Activated T-helper 17 cell treated with anti-CD3 and anti-CD28 coated beads, Interleukin-2, amount 50 U/mL, for 72 hours (primary cell): ENCODE measurements around the gene EYA2. TPM values are rescaled to one million over a fixed set of nuclear protein-coding genes. Genes with fewer than 3 reads are reported as not detected.

Experiments used
- ATAC-seq: fragments of 150-1000 bp; cut with Tn5 transposase; replicated peaks from 2 replicates; pipeline ENCODE4 v1.10.0; 2021; ENCODE audit warnings: mild to moderate bottlenecking, moderate library complexity
- H3K27ac Mint-ChIP-seq: one replicate; pipeline ENCODE4 v1.8.0; 2022; ENCODE audit warnings: mixed read lengths
- H3K27me3 Mint-ChIP-seq: one replicate; pipeline ENCODE4 v1.8.0; 2022; ENCODE audit warnings: mixed read lengths
- H3K36me3 Mint-ChIP-seq: one replicate; pipeline ENCODE4 v1.8.0; 2022; ENCODE audit warnings: low read depth, mild to moderate bottlenecking, mixed read lengths
- H3K4me1 Mint-ChIP-seq: one replicate; pipeline ENCODE4 v1.8.0; 2022; ENCODE audit warnings: mixed read lengths
- H3K4me3 Mint-ChIP-seq: one replicate; pipeline ENCODE4 v1.8.0; 2022; ENCODE audit warnings: mild to moderate bottlenecking, mixed read lengths
- H3K9me3 Mint-ChIP-seq: one replicate; pipeline ENCODE4 v1.8.0; 2022; ENCODE audit warnings: mixed read lengths
- total RNA-seq, 2 donors: library from RNA; stranded (reverse); gene quantifications; one replicate each; pipeline ENCODE4 v1.2.3, GENCODE V29; 2022

EYA2 gene
- total RNA-seq, 2 donors from 2014 or later: 0.16 TPM; not detected in 1

DNA sequence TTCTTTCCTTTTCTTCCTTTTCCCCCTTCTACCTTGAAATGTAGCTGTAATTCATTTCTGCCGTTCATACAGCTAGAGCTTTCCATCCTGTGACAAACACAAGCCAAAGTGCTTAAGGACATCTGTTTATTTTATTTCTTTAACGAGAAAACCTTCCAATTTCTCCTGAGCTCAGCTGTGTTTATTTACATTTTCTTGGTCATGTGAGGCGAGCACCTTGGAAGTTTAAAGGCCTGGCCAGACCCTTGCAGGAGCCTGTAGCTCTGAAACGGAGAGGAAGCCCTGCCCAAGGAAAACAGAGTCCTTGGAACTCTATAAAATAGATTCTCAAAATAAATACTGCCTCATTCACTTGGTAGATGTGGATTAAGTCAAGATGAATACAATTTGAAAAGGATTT lies 223.1 kb downstream of the EYA2 start:
- Mint-ChIP-seq H3K4me1 (no peaks in the 10 kb centered on the region), H3K27me3 (peaks cover 33% of the 10 kb centered on the region), H3K27ac (no peak overlapping the region), H3K36me3 (no peaks in the 10 kb centered on the region), H3K4me3 (no peak overlapping the region), H3K9me3 (no peaks in the 10 kb centered on the region)
- no peak for ATAC-seq

DNA sequence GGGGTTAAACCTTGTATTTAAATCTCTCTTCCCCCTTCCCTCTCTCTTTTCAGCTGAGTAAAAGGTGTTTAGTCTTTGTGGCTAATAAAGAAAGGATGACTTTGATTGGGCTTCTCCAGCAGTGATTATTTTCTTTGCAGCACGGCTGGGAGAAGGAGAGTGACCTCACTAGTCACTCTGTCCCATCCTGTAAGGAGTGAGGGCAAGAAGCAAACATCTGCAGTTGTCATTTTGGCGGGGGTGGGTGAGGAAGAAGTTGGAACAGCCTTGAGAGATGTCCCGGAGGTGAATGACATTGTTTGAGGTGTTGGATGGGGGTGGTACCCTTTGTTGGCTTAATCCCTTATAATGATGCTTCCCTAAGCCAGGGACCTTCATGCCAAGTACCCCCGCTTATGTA lies 223.6 kb downstream of the EYA2 start:
- no peaks in the 10 kb centered on the region for H3K9me3 Mint-ChIP-seq
- H3K27me3 Mint-ChIP-seq: peaks cover 33% of the 10 kb centered on the region
- no peak for ATAC-seq
- H3K36me3 Mint-ChIP-seq: no peaks in the 10 kb centered on the region
- no peak overlapping the region for H3K27ac Mint-ChIP-seq
- H3K4me3 Mint-ChIP-seq: no peak overlapping the region
- H3K4me1 Mint-ChIP-seq: no peaks in the 10 kb centered on the region

DNA sequence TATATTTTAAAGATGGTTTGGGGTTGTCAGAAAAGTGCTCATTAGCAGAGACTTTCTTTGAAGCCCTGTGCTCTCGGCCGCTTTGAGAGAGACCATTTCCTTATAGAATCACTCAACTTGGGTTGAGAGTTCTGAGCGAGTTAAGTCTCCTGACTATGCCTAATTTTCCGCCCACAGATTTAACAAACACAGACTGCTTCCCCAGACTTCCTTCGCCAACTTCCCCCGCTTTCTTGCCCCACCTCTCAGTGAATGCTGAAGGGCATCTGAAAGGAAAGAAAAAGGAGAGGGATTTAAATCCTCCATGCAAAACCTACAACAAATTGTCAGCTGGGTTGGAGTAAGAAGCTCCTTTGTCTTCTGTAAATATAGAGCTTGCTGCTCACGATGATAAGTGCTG lies 224.0 kb downstream of the EYA2 start:
- Mint-ChIP-seq H3K27me3 (peaks cover 33% of the 10 kb centered on the region), H3K4me3 (no peak overlapping the region), H3K36me3 (no peaks in the 10 kb centered on the region), H3K4me1 (no peaks in the 10 kb centered on the region), H3K9me3 (no peaks in the 10 kb centered on the region), H3K27ac (no peak overlapping the region)
- no peak for ATAC-seq

DNA sequence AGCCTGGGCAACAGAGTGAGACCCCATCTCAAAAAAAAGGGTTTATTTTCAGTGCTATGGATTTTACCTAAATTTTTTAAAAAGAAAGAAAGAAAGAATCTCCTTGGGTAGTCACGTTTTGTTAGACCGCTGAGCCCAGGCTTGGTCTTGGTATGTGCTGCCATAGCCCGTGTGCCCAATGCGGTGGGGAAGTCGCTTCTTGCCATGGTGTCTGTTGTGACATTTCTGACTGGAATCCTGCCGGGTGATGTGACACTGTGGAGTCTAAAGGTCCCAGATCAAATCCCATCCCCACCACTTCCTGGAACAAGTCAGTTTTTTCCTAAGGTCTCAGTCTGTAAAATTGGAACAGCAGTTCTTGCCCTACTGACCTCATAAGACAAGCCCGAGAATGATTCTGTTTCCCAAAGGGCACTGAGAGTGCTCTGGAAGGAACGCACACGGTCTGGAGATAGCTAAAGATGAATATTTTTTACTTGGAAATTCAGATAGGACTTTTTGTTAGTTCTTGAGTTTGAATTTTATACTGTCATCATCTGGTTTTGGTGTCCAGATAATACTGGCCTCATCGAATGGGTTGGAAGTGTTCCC lies 225.8 kb downstream of the EYA2 start:
- no peaks in the 10 kb centered on the region for H3K36me3 Mint-ChIP-seq
- H3K4me3 Mint-ChIP-seq: no peak overlapping the region
- ATAC-seq: no peak
- no peaks in the 10 kb centered on the region for H3K9me3 Mint-ChIP-seq
- H3K27me3 Mint-ChIP-seq: peaks cover 31% of the 10 kb centered on the region
- no peak overlapping the region for H3K27ac Mint-ChIP-seq
- H3K4me1 Mint-ChIP-seq: no peaks in the 10 kb centered on the region

DNA sequence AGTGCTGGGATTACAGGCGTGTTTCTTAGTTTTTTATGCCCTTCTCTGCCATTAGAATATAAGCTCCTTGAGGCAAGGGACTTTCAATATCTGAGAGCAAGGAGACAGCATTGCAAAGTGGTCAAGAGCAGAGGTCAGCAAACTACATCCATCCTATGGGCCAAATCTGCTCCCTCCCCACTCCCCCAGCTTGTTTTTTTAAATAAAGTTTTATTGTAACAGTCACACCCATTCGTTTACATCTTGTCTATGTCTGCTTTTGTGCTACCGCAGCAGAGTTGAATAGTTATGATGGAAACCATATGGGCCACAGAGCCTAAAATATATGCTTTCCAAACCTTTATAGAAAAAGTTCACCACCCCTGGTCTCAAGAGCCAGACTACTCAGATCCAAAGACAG lies 227.9 kb downstream of the EYA2 start:
- H3K9me3 Mint-ChIP-seq: no peaks in the 10 kb centered on the region
- peaks cover 29% of the 10 kb centered on the region for H3K27me3 Mint-ChIP-seq
- H3K4me3 Mint-ChIP-seq: no peak overlapping the region
- no peaks in the 10 kb centered on the region for H3K36me3 Mint-ChIP-seq
- ATAC-seq: no peak
- H3K27ac Mint-ChIP-seq: no peak overlapping the region
- no peaks in the 10 kb centered on the region for H3K4me1 Mint-ChIP-seq

DNA sequence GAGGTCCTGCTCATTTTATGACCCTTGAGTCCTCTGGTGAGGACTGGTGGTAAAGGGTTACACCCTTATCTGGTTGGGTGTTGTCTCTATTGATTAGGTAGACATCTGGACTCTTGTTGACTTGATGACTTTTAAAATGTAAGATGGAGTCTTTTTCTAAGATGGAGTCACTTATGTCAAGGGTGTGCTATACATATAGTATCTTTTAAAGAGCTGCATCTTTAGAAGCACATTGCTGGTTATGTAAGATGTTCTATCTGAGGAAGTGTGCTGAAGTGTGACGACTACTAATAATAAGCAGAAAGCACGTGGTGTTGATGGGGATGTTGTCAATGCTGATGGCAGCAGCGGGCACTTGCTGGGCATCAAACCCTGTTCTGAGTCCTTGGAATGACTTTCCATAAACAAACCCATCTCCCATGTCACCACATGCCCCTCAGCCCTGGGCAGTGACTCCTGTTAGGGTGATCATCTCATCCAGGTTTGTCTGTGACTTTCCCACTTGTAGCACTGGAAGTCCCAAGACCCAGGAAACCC lies 229.6 kb downstream of the EYA2 start:
- H3K9me3 Mint-ChIP-seq: no peaks in the 10 kb centered on the region
- no peak overlapping the region for H3K27ac Mint-ChIP-seq
- no peak overlapping the region for H3K4me3 Mint-ChIP-seq
- ATAC-seq: no peak
- no peaks in the 10 kb centered on the region for H3K4me1 Mint-ChIP-seq
- peaks cover 28% of the 10 kb centered on the region for H3K27me3 Mint-ChIP-seq
- H3K36me3 Mint-ChIP-seq: no peaks in the 10 kb centered on the region

DNA sequence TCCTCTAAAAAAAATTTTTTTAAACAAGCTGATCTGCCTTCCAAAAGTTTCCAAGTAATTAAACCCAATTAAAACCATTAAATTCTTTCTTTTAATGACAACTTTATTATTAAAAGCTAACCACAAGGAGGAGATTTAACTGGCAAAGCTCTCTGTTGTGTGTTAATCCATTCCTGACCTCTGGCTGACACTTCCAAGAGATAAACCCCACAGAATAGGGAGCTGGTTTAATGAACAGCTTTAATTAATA lies 230.8 kb downstream of the EYA2 start:
- no peak overlapping the region for H3K27ac Mint-ChIP-seq
- H3K4me1 Mint-ChIP-seq: no peaks in the 10 kb centered on the region
- peaks cover 26% of the 10 kb centered on the region for H3K27me3 Mint-ChIP-seq
- no peaks in the 10 kb centered on the region for H3K9me3 Mint-ChIP-seq
- no peak for ATAC-seq
- no peak overlapping the region for H3K4me3 Mint-ChIP-seq
- no peaks in the 10 kb centered on the region for H3K36me3 Mint-ChIP-seq

DNA sequence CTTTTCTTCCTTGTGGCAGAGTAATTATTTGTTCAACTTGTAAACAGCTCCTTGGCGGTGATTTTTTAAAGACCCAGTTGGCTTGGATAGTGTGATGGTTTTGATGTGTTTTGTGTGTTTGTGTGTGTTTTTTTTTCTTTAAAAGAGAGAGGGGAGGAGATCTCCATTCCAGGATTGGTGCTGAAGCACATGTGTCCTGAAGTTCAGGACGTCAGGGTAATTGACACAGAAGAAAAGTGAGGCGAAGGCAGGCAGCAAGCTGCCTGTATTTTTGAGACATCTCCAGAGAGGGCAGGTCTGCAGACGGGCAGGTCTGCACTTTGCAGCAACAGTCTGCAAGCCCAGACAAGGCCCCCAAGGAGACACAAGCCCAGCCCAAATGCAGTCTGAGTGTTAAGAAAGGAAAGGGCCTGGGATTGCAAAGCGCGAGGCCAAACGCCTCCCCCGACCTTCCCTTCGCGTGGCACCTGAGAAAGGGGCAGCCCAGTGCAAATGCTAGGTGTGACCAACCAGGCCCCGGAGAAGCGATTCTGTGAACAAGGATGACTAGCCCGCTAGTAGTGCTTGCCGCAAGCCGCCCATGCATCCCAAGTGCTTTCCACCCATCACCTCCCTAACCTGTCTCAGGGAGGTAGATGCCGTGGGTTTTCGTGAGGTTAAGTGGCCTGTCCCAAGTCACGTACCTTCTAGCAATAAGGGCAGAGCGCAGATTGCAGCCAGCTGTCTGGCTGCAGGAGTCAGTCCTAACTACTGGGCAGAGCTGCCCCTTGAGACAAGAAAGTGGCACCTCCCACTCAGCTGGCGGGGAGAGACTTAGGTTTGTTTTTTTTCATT lies 231.3 kb downstream of the EYA2 start:
- no peak for ATAC-seq

DNA sequence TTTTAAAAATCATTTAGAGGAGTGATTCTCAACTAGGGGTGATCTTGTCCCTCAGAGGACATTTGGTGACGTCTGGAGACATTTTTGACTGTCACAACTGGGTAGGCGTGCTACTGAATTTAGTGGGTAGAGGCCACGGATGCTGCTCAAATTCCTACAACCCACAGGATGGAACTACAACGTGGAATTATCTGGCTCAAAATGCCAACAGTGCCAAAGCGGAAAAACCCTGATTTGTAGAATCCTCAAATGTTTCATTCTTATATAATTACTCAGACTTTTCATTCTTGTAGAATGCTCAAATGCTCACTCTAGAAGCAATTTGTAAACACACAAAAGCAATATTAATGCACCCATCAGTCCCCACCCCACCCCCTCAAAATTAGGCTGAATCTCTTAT lies 232.1 kb downstream of the EYA2 start:
- no peaks in the 10 kb centered on the region for H3K9me3 Mint-ChIP-seq
- H3K4me3 Mint-ChIP-seq: no peak overlapping the region
- H3K27me3 Mint-ChIP-seq: peaks cover 26% of the 10 kb centered on the region
- no peaks in the 10 kb centered on the region for H3K4me1 Mint-ChIP-seq
- H3K27ac Mint-ChIP-seq: no peak overlapping the region
- no peaks in the 10 kb centered on the region for H3K36me3 Mint-ChIP-seq
- ATAC-seq: no peak

More for the DNA sequence above, 231.3 kb downstream of the EYA2 start:
- Mint-ChIP-seq H3K27me3 (peaks cover 28% of the 10 kb centered on the region), H3K27ac (no peak overlapping the region), H3K4me1 (no peaks in the 10 kb centered on the region), H3K36me3 (no peaks in the 10 kb centered on the region), H3K9me3 (no peaks in the 10 kb centered on the region), H3K4me3 (no peak overlapping the region)

DNA sequence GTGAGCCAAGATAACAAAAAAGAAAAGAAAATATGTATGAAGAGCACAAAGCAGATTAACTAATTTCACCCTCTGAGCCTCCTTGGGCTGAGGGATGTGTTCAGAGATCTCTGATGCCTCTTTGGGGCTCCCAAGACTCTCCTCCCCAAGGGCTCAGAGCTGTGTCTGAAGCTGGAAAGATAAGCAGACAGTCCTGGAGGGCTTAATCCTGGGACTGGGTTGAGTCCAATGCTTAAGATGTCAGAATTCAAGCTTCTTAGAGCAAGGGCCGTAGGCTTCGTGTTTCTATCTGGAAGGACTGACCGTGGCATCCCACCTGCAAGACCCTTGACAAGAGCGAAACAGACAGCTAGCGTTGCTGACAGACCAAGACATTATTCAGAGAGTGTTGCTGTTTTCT lies 232.9 kb downstream of the EYA2 start:
- Mint-ChIP-seq H3K4me1 (no peaks in the 10 kb centered on the region), H3K27ac (no peak overlapping the region), H3K4me3 (no peak overlapping the region), H3K36me3 (no peaks in the 10 kb centered on the region), H3K27me3 (peaks cover 26% of the 10 kb centered on the region), H3K9me3 (no peaks in the 10 kb centered on the region)
- ATAC-seq: no peak

DNA sequence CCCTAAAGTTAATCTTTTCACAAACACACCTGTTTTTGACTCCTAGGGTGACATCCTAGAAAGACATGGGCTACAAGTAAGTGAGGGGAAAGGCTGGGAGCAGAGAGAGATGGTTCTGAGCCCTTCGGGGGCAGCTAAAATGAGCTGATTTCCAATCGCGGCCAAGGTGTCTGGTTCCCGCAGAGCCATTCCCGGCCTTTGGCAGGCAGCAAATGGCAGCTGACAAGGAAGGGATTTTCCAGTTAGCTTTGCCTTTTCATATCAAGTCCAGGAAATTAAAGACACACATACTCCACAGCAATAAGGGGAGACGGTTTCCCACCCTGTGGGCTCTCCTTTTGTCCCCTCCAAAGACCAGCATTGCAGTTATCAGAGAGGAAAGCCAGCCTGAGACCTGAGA lies 233.4 kb downstream of the EYA2 start:
- Mint-ChIP-seq H3K36me3 (no peaks in the 10 kb centered on the region), H3K4me3 (no peak overlapping the region), H3K27ac (no peak overlapping the region), H3K27me3 (peaks cover 26% of the 10 kb centered on the region), H3K9me3 (no peaks in the 10 kb centered on the region), H3K4me1 (no peaks in the 10 kb centered on the region)
- no peak for ATAC-seq

DNA sequence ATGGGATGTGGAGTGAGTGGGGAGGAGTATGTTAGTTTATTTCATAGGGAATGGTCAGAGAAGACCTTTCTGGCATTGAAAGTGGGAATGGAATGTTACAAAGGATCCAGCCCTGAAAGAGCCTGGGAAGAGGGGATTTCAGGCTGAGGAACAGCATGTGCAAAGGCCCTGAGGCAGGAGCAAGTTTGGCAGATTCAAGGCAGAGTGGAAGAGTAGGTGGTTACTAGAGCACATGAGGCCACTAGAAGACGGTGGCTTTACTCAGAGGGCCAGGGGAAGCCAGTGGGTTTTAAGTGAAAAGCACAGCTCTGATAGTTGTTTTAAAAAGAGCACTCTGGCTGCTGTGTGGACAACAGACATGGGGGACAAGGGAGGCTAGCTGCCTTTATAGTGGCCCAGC lies 234.7 kb downstream of the EYA2 start:
- H3K4me3 Mint-ChIP-seq: no peak overlapping the region
- no peak overlapping the region for H3K27ac Mint-ChIP-seq
- ATAC-seq: no peak
- no peaks in the 10 kb centered on the region for H3K4me1 Mint-ChIP-seq
- no peaks in the 10 kb centered on the region for H3K9me3 Mint-ChIP-seq
- no peaks in the 10 kb centered on the region for H3K36me3 Mint-ChIP-seq
- peaks cover 26% of the 10 kb centered on the region for H3K27me3 Mint-ChIP-seq

DNA sequence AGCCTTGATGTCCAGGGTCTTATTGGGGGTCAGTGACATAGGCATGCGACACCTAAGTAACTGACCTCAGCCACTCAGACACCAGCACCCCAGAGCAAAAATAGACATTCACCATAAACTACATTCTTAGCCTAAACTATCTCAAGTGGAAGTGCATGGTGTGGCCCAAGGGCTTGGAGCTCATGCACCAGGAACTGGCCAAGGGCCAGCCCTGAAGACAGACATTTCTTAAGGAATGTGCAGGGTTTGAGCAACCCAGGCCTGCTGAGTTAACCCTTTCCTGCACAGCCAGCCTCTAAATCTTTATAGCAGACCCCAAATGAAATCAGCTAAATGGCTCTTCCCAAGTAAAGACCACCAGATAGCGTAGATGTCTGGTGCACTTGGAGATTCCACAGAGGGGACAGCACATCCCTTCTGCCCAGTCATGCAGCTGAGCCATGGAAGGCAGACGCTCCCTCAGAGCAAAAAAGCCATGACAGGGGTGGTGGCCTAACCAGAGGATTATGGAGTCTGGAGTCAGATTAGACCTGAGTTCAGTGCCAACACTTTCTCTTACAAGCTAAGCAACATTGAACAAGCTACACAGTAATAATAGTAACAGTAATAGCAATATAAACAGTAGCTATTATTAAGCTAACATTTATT lies 239.3 kb downstream of the EYA2 start:
- Mint-ChIP-seq H3K9me3 (no peaks in the 10 kb centered on the region), H3K4me1 (no peaks in the 10 kb centered on the region), H3K27ac (no peak overlapping the region), H3K36me3 (no peaks in the 10 kb centered on the region), H3K27me3 (peaks cover 10% of the 10 kb centered on the region), H3K4me3 (no peak overlapping the region)
- ATAC-seq: no peak

DNA sequence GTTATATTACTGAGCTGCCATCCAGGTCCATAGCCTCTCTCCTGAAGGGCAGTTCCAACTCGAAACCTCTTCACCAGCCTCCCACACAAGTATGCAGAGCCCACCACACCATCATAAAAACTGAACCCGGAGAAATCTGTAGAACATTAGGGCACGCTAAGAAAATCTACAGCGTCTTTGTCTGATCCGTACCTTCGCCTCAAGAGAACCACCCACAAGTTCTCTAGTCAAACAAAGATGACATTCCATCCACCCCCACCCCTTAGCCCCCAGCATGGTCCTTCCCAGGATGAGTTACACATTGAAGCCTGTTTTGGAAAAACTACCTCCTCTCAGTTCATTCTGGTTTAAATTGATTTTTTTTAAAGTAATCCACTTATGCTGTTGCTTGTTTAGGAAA lies 242.1 kb downstream of the EYA2 start:
- Mint-ChIP-seq H3K27me3 (peaks cover 8% of the 10 kb centered on the region), H3K27ac (no peak overlapping the region), H3K9me3 (no peaks in the 10 kb centered on the region), H3K36me3 (no peaks in the 10 kb centered on the region), H3K4me3 (no peak overlapping the region), H3K4me1 (no peaks in the 10 kb centered on the region)
- ATAC-seq: no peak

DNA sequence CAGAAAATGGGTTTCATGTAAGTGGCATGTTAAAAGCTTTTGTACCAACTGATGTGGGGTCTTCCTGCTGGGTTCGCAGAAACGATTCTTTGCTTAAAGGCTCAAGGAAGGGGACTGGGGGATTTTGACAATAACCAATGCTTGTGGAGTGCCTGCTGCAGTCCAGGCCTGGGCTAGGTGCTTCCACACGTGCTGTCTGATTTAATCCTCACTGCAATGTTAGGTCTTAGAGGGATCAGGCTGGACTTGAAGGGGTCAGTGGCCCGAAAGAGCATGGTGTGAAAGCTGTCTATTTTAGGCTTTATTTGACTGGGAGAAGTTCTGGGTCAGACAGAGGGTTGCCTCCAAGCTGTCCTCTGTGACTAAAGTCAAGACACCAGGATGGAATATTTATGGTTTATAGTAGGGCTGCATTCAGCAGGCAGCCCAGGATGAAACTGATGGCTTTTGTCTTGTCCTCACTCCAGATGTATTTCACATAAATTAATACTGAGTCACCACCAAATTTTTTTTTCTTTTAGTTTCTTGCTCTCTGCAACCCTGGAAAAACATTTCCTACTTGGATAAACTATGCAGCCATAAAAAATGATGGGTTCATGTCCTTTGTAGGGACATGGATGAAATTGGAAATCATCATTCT lies 242.7 kb downstream of the EYA2 start:
- Mint-ChIP-seq H3K4me3 (no peak overlapping the region), H3K27ac (no peak overlapping the region), H3K36me3 (no peaks in the 10 kb centered on the region), H3K27me3 (peaks cover 10% of the 10 kb centered on the region), H3K9me3 (no peaks in the 10 kb centered on the region), H3K4me1 (no peaks in the 10 kb centered on the region)
- no peak for ATAC-seq
